Astrocyte (in vitro differentiated cells and primary cell): Measurements from ENCODE around the gene TFF3. TPM values are rescaled to one million over a fixed set of nuclear protein-coding genes. Genes with fewer than 3 reads are reported as not detected.

ENCODE experiments used
- DNase-seq: peaks from one replicate; pipeline ENCODE4 v3.0.0-alpha.2; 2010; ENCODE audit warnings: low read depth
- FAIRE-seq: peaks from 2 replicates; lab custom pipeline; 2011; peaks lifted over from hg19 to GRCh38; lab: Jason Lieb, UNC
- H2AFZ ChIP-seq: 2 replicates; pipeline ENCODE4 v1.6.0; 2012; ENCODE audit warnings: low read depth, low read length, inconsistent platforms
- H3K27ac ChIP-seq: 2 replicates; pipeline ENCODE4 v1.5.1; 2011; ENCODE audit warnings: low read depth, low read length, inconsistent platforms
- H3K27me3 ChIP-seq: 2 replicates; pipeline ENCODE4 v1.6.0; 2011; ENCODE audit warnings: low read length, inconsistent platforms; ENCODE audit not compliant: insufficient read depth
- H3K36me3 ChIP-seq: 2 replicates; pipeline ENCODE4 v1.5.1; 2011; ENCODE audit warnings: low read length, inconsistent platforms; ENCODE audit not compliant: insufficient read depth
- H3K4me1 ChIP-seq: 2 replicates; pipeline ENCODE4 v1.5.1; 2011; ENCODE audit warnings: low read length, inconsistent platforms; ENCODE audit not compliant: insufficient read depth
- H3K4me2 ChIP-seq: 2 replicates; pipeline ENCODE4 v1.6.0; 2012; ENCODE audit warnings: low read length, inconsistent platforms
- H3K4me3 ChIP-seq: 2 replicates; pipeline ENCODE4 v1.5.1; 2011; ENCODE audit warnings: low read depth, mild to moderate bottlenecking, low read length, inconsistent platforms; ENCODE audit not compliant: insufficient read depth
- H3K79me2 ChIP-seq: 2 replicates; pipeline ENCODE4 v1.6.0; 2012; ENCODE audit warnings: mild to moderate bottlenecking, low read length, inconsistent platforms; ENCODE audit not compliant: insufficient read depth
- H3K9ac ChIP-seq: 2 replicates; pipeline ENCODE4 v1.6.0; 2012; ENCODE audit warnings: mild to moderate bottlenecking, low read length, inconsistent platforms
- H3K9me3 ChIP-seq: 2 replicates; pipeline ENCODE4 v1.5.1; 2012; ENCODE audit warnings: low read depth, mild to moderate bottlenecking, low read length, inconsistent platforms; ENCODE audit not compliant: insufficient read depth
- H4K20me1 ChIP-seq: 2 replicates; pipeline ENCODE4 v1.6.0; 2012; ENCODE audit warnings: low read length, inconsistent platforms; ENCODE audit not compliant: insufficient read depth
- H3K27ac Mint-ChIP-seq: one replicate; pipeline ENCODE4 v1.8.0; 2021; ENCODE audit warnings: mild to moderate bottlenecking, mixed read lengths; ENCODE audit not compliant: unreplicated experiment
- H3K27me3 Mint-ChIP-seq: one replicate; pipeline ENCODE4 v1.8.0; 2021; ENCODE audit warnings: low read depth, mixed read lengths; ENCODE audit not compliant: unreplicated experiment
- H3K36me3 Mint-ChIP-seq: one replicate; pipeline ENCODE4 v1.8.0; 2021; ENCODE audit warnings: low read depth, mixed read lengths; ENCODE audit not compliant: unreplicated experiment
- H3K4me1 Mint-ChIP-seq: one replicate; pipeline ENCODE4 v1.8.0; 2021; ENCODE audit warnings: low read depth, mixed read lengths; ENCODE audit not compliant: unreplicated experiment
- H3K4me3 Mint-ChIP-seq: one replicate; pipeline ENCODE4 v1.8.0; 2021; ENCODE audit warnings: mild to moderate bottlenecking, moderate library complexity, mixed read lengths; ENCODE audit not compliant: unreplicated experiment
- H3K9me3 Mint-ChIP-seq: one replicate; pipeline ENCODE4 v1.8.0; 2021; ENCODE audit warnings: mild to moderate bottlenecking, mixed read lengths; ENCODE audit not compliant: unreplicated experiment
- CTCF ChIP-seq: IDR thresholded peaks from 2 replicates; pipeline ENCODE4 v1.5.1; 2011; ENCODE audit warnings: low read depth, mild to moderate bottlenecking, inconsistent platforms, low read length, moderate library complexity; ENCODE audit not compliant: insufficient read depth
- EZH2 ChIP-seq: IDR thresholded peaks from 2 replicates; pipeline ENCODE4 v1.6.1; 2012; ENCODE audit warnings: mild to moderate bottlenecking, low read length, inconsistent platforms; ENCODE audit not compliant: insufficient read depth
- total RNA-seq: library from RNA; stranded (reverse); gene quantifications from 2 replicates; pipeline ENCODE4 v1.2.1, GENCODE V29; 2021

The TFF3 gene
- total RNA-seq, 1 donor from 2014 or later: not detected

GRCh38 chr21:42319851-42320572, 4.8 kb upstream of the TFF3 start:
- peaks cover 32% of the 10 kb centered on the region for H3K27me3 Mint-ChIP-seq
- Histone ChIP-seq H4K20me1 (no peaks in the 10 kb centered on the region), H3K9me3 (no peaks in the 10 kb centered on the region), H3K9ac (no peak overlapping the region), H3K4me2 (no peak overlapping the region), H2AFZ (no peak overlapping the region), H3K27me3 (no peaks in the 10 kb centered on the region), H3K79me2 (no peaks in the 10 kb centered on the region), H3K4me1 (peaks cover 3% of the 10 kb centered on the region), H3K27ac (no peak overlapping the region), H3K4me3 (no peak overlapping the region), H3K36me3 (no peaks in the 10 kb centered on the region)
- TF ChIP-seq EZH2 (no peak), CTCF (no peak)
- peaks cover 16% of the 10 kb centered on the region for H3K4me1 Mint-ChIP-seq
- FAIRE-seq: no peak
- H3K36me3 Mint-ChIP-seq: no peaks in the 10 kb centered on the region
- H3K9me3 Mint-ChIP-seq: peaks cover 2% of the 10 kb centered on the region
- DNase-seq: no peak
- H3K4me3 Mint-ChIP-seq: no peak overlapping the region
- no peak overlapping the region for H3K27ac Mint-ChIP-seq

DNA sequence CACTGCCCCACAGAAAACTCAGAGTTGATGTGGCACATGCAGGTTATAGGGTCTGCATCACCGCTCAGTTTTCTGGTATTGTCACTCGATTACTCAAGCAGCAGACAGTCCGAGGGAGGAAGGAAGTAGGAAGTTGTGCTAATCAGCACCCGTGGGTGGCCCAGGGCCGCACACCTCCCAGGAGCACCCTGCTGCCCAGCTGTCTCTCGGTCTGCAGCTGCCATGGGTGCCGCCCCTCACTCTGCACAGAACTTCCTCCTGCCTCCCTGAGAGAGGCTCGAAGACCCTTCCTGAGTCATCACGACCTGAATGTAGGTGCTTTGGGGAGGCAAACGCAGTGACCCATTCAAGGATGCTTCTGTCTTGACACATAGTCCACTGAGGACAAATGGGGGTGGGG, 4.2 kb upstream of the TFF3 start:
- no peak for DNase-seq
- H3K36me3 Mint-ChIP-seq: no peaks in the 10 kb centered on the region
- Histone ChIP-seq H3K79me2 (no peaks in the 10 kb centered on the region), H3K27ac (no peak overlapping the region), H3K27me3 (no peaks in the 10 kb centered on the region), H3K9me3 (no peaks in the 10 kb centered on the region), H3K9ac (no peak overlapping the region), H4K20me1 (no peaks in the 10 kb centered on the region), H2AFZ (no peak overlapping the region), H3K4me1 (peaks cover 3% of the 10 kb centered on the region), H3K4me3 (no peak overlapping the region), H3K4me2 (no peak overlapping the region), H3K36me3 (no peaks in the 10 kb centered on the region)
- H3K9me3 Mint-ChIP-seq: peaks cover 2% of the 10 kb centered on the region
- peaks cover 16% of the 10 kb centered on the region for H3K4me1 Mint-ChIP-seq
- no peak for TF ChIP-seq CTCF
- no peak for TF ChIP-seq EZH2
- no peak overlapping the region for H3K4me3 Mint-ChIP-seq
- peaks cover 34% of the 10 kb centered on the region for H3K27me3 Mint-ChIP-seq
- no peak overlapping the region for H3K27ac Mint-ChIP-seq
- no peak for FAIRE-seq
